IPS-20b (cell line): ENCODE data around the gene POLR1B.
"Not testable (repeated sequence)": the region's sequence is repeated elsewhere in the genome, so short reads cannot be mapped to it uniquely, and the experiment has no call there.

ENCODE experiments used
- H3K27ac ChIP-seq: one replicate; pipeline ENCODE4 v1.5.1; 2013; ENCODE audit warnings: low read length
- H3K27me3 ChIP-seq: 2 replicates; pipeline ENCODE4 v1.6.1; 2013; ENCODE audit warnings: mild to moderate bottlenecking, low read length, inconsistent platforms; ENCODE audit not compliant: insufficient read depth
- H3K36me3 ChIP-seq: 2 replicates; pipeline ENCODE4 v1.6.1; 2013; ENCODE audit warnings: low read depth, mild to moderate bottlenecking, inconsistent platforms, low read length, moderate library complexity; ENCODE audit not compliant: insufficient read depth
- H3K4me1 ChIP-seq: 2 replicates; pipeline ENCODE4 v1.6.1; 2013; ENCODE audit warnings: mild to moderate bottlenecking, control low read depth, inconsistent platforms, low read length, moderate library complexity; ENCODE audit not compliant: insufficient read depth
- H3K4me3 ChIP-seq: 2 replicates; pipeline ENCODE4 v1.5.1; 2013; ENCODE audit warnings: mild to moderate bottlenecking, low read length, inconsistent platforms
- H3K9ac ChIP-seq: 2 replicates; pipeline ENCODE4 v1.6.1; 2013; ENCODE audit warnings: low read depth, mild to moderate bottlenecking, inconsistent platforms, low read length, moderate library complexity
- H3K9me3 ChIP-seq: 2 replicates; pipeline ENCODE4 v1.6.1; 2013; ENCODE audit warnings: mild to moderate bottlenecking, low read depth, low read length, inconsistent platforms; ENCODE audit not compliant: insufficient read depth

Gene POLR1B

GRCh38 chr2:112542984-112543661 is 858 bp downstream of the POLR1B start:
- H3K4me3 ChIP-seq, result peak overlapping the region; percentile 96
- no peaks in the 10 kb centered on the region for H3K9me3 ChIP-seq
- H3K36me3 ChIP-seq, result peaks cover 21% of the 10 kb centered on the region
- H3K9ac ChIP-seq, result peak overlapping the region; percentile 93
- no peak overlapping the region for H3K27ac ChIP-seq
- no peaks in the 10 kb centered on the region for H3K27me3 ChIP-seq
- H3K4me1 ChIP-seq, result 0 out of 2 replicates have a peak, but pooled peaks cover 3% of the 10 kb centered on the region

GRCh38 chr2:112547333-112547732 is 5.1 kb downstream of the POLR1B start:
- peaks cover 63% of the 10 kb centered on the region for H3K36me3 ChIP-seq
- H3K9ac ChIP-seq, result no peak overlapping the region
- no peaks in the 10 kb centered on the region for H3K9me3 ChIP-seq
- no peaks in the 10 kb centered on the region for H3K27me3 ChIP-seq
- H3K4me3 ChIP-seq, result no peak overlapping the region
- 0 out of 2 replicates have a peak, but pooled peaks cover 3% of the 10 kb centered on the region for H3K4me1 ChIP-seq
- no peak overlapping the region for H3K27ac ChIP-seq

GRCh38 chr2:112548980-112549379 is 6.7 kb downstream of the POLR1B start:
- Histone ChIP-seq H3K4me3 (no peak overlapping the region), H3K27ac (no peak overlapping the region), H3K27me3 (no peaks in the 10 kb centered on the region), H3K9ac (no peak overlapping the region), H3K4me1 (no peaks in the 10 kb centered on the region), H3K36me3 (peaks cover 79% of the 10 kb centered on the region), H3K9me3 (no peaks in the 10 kb centered on the region)

- Histone ChIP-seq H3K36me3 (peaks cover 94% of the 10 kb centered on the region), H3K9me3 (no peaks in the 10 kb centered on the region), H3K4me3 (no peak overlapping the region), H3K4me1 (no peaks in the 10 kb centered on the region), H3K27ac (no peak overlapping the region), H3K27me3 (no peaks in the 10 kb centered on the region), H3K9ac (no peak overlapping the region)
These were observed 23.8 kb downstream of the POLR1B start for GRCh38 chr2:112566104-112566503.

GRCh38 chr2:112566508-112566907 is 24.2 kb downstream of the POLR1B start:
- peaks cover 94% of the 10 kb centered on the region for H3K36me3 ChIP-seq
- H3K4me1 ChIP-seq, H3K27me3 ChIP-seq, H3K9me3 ChIP-seq, H3K27ac ChIP-seq, H3K9ac ChIP-seq, H3K4me3 ChIP-seq: not testable (repeated sequence)

- Histone ChIP-seq H3K4me3 (no peak overlapping the region), H3K9ac (no peak overlapping the region), H3K9me3 (no peaks in the 10 kb centered on the region), H3K4me1 (no peaks in the 10 kb centered on the region), H3K36me3 (peaks cover 97% of the 10 kb centered on the region), H3K27ac (no peak overlapping the region), H3K27me3 (no peaks in the 10 kb centered on the region)
These were observed 29.7 kb downstream of the POLR1B start for GRCh38 chr2:112572005-112572404.

- Histone ChIP-seq H3K27ac (no peak overlapping the region), H3K9ac (no peak overlapping the region), H3K27me3 (no peaks in the 10 kb centered on the region), H3K9me3 (no peaks in the 10 kb centered on the region), H3K4me3 (no peak overlapping the region), H3K36me3 (peaks cover 42% of the 10 kb centered on the region), H3K4me1 (no peaks in the 10 kb centered on the region)
These were observed 35.5 kb downstream of the POLR1B start for GRCh38 chr2:112577756-112578155.

- no peaks in the 10 kb centered on the region for H3K27me3 ChIP-seq
- no peak overlapping the region for H3K9ac ChIP-seq
- H3K4me1 ChIP-seq, result no peaks in the 10 kb centered on the region
- no peaks in the 10 kb centered on the region for H3K9me3 ChIP-seq
- H3K4me3 ChIP-seq, result no peak overlapping the region
- no peak overlapping the region for H3K27ac ChIP-seq
- peaks cover 28% of the 10 kb centered on the region for H3K36me3 ChIP-seq
These were observed 37.0 kb downstream of the POLR1B start for GRCh38 chr2:112579241-112579640.

- H3K27ac ChIP-seq, result no peak overlapping the region
- peaks cover 19% of the 10 kb centered on the region for H3K36me3 ChIP-seq
- H3K4me3 ChIP-seq, result no peak overlapping the region
- H3K9ac ChIP-seq, result no peak overlapping the region
- H3K4me1 ChIP-seq, result peaks cover 3% of the 10 kb centered on the region; the same call in 1 of the 2 replicates
- H3K27me3 ChIP-seq, result no peaks in the 10 kb centered on the region
- no peaks in the 10 kb centered on the region for H3K9me3 ChIP-seq
These were observed 37.8 kb downstream of the POLR1B start for GRCh38 chr2:112580084-112580483.

GRCh38 chr2:112582314-112582746 is 40.1 kb downstream of the POLR1B start:
- H3K4me1 ChIP-seq, result peaks cover 5% of the 10 kb centered on the region; the same call in 1 of the 2 replicates
- H3K4me3 ChIP-seq, result no peak overlapping the region
- H3K9ac ChIP-seq, result no peak overlapping the region
- H3K27ac ChIP-seq, result no peak overlapping the region
- H3K9me3 ChIP-seq, result no peaks in the 10 kb centered on the region
- peaks cover 6% of the 10 kb centered on the region; the same call in 1 of the 2 replicates for H3K36me3 ChIP-seq
- H3K27me3 ChIP-seq, result no peaks in the 10 kb centered on the region

GRCh38 chr2:112583497-112584133 is 41.4 kb downstream of the POLR1B start:
- peak overlapping the region; percentile 93 for H3K4me3 ChIP-seq
- peak overlapping the region; percentile 90 for H3K9ac ChIP-seq
- H3K36me3 ChIP-seq, result peaks cover 14% of the 10 kb centered on the region; the same call in 1 of the 2 replicates
- no peaks in the 10 kb centered on the region for H3K27me3 ChIP-seq
- peak overlapping the region; percentile 44 for H3K27ac ChIP-seq
- peaks cover 5% of the 10 kb centered on the region; the same call in 1 of the 2 replicates for H3K4me1 ChIP-seq
- no peaks in the 10 kb centered on the region for H3K9me3 ChIP-seq
